Measurements from ENCODE around the gene PIMREG.

Gene PIMREG

GRCh38 chr17:6442775-6443174 is 1.5 kb upstream of the PIMREG start:
- Histone ChIP-seq H3K9ac (ENCODE audit: low read length) (no peak overlapping the region), H3K36me3 (ENCODE audit: control insufficient read depth, insufficient read depth, low read length, severe bottlenecking) (no peaks in the 10 kb centered on the region), H3K9me3 (ENCODE audit: control insufficient read depth, low read length) (no peaks in the 10 kb centered on the region), H3K4me1 (ENCODE audit: control insufficient read depth, insufficient read depth, low read length) (peaks cover 6% of the 10 kb centered on the region), H3K27me3 (replicated peaks; ENCODE audit: control insufficient read depth, insufficient read depth, low read length) (peaks cover 3% of the 10 kb centered on the region), H3K4me3 (ENCODE audit: low read length) (no peak overlapping the region)
- no peak for DNase-seq (ENCODE audit: low read depth)

- no peak for DNase-seq (ENCODE audit: low read depth)
- H3K27me3 ChIP-seq (replicated peaks; ENCODE audit: control insufficient read depth, insufficient read depth, low read length): no peaks in the 10 kb centered on the region
- H3K4me1 ChIP-seq (ENCODE audit: control insufficient read depth, insufficient read depth, low read length): peaks cover 6% of the 10 kb centered on the region
- H3K9me3 ChIP-seq (ENCODE audit: control insufficient read depth, low read length): no peaks in the 10 kb centered on the region
- H3K9ac ChIP-seq (ENCODE audit: low read length): peak overlapping the region; percentile 49
- peak overlapping the region; percentile 87 for H3K4me3 ChIP-seq (ENCODE audit: low read length)
- no peaks in the 10 kb centered on the region for H3K36me3 ChIP-seq (ENCODE audit: control insufficient read depth, insufficient read depth, low read length, severe bottlenecking)
Measured at GRCh38 chr17:6444571-6445335, 498 bp downstream of the PIMREG start.

- Histone ChIP-seq H3K27me3 (replicated peaks; ENCODE audit: control insufficient read depth, insufficient read depth, low read length) (no peaks in the 10 kb centered on the region), H3K36me3 (ENCODE audit: control insufficient read depth, insufficient read depth, low read length, severe bottlenecking) (no peaks in the 10 kb centered on the region), H3K4me3 (ENCODE audit: low read length) (no peak overlapping the region)
Measured at GRCh38 chr17:6446516-6447100, 2.4 kb downstream of the PIMREG start.

GRCh38 chr17:6448473-6448872 is 4.2 kb downstream of the PIMREG start:
- DNase-seq (ENCODE audit: low read depth): no peak
- no peaks in the 10 kb centered on the region for H3K27me3 ChIP-seq (replicated peaks; ENCODE audit: control insufficient read depth, insufficient read depth, low read length)
- H3K36me3 ChIP-seq (ENCODE audit: control insufficient read depth, insufficient read depth, low read length, severe bottlenecking): no peaks in the 10 kb centered on the region
- H3K4me1 ChIP-seq (ENCODE audit: control insufficient read depth, insufficient read depth, low read length): peaks cover 3% of the 10 kb centered on the region
- H3K9me3 ChIP-seq (ENCODE audit: control insufficient read depth, low read length): no peaks in the 10 kb centered on the region
- H3K4me3 ChIP-seq (ENCODE audit: low read length): no peak overlapping the region
- no peak overlapping the region for H3K9ac ChIP-seq (ENCODE audit: low read length)

More at GRCh38 chr17:6446516-6447100, 2.4 kb downstream of the PIMREG start:
- peaks cover 6% of the 10 kb centered on the region for H3K4me1 ChIP-seq (ENCODE audit: control insufficient read depth, insufficient read depth, low read length)
- no peak for DNase-seq (ENCODE audit: low read depth)
- no peak overlapping the region for H3K9ac ChIP-seq (ENCODE audit: low read length)
- H3K9me3 ChIP-seq (ENCODE audit: control insufficient read depth, low read length): no peaks in the 10 kb centered on the region

DNA sequence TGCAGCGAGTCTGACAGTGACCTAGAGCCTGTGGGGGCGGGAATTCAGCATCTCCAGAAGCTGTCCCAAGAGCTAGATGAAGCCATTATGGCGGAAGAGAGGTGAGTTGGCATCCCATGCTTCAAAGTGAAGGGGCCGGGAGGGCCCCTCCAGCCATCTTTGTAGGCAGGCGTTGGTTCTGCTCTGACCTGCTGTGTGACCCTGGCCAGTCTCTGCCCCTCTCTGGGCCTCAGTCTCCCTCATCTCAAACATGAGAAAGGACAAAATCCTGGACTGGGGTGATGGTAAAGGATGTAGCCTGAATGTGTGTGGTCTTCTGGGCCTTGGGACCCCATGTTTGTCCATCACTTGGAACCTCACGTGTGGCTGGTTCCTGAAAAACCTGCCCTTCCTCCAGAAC is 5.1 kb downstream of the PIMREG start:
- DNase-seq (ENCODE audit: low read depth): no peak
- no peak overlapping the region for H3K4me3 ChIP-seq (ENCODE audit: low read length)
- H3K9ac ChIP-seq (ENCODE audit: low read length): no peak overlapping the region
- no peaks in the 10 kb centered on the region for H3K9me3 ChIP-seq (ENCODE audit: control insufficient read depth, low read length)
- H3K36me3 ChIP-seq (ENCODE audit: control insufficient read depth, insufficient read depth, low read length, severe bottlenecking): no peaks in the 10 kb centered on the region
- H3K4me1 ChIP-seq (ENCODE audit: control insufficient read depth, insufficient read depth, low read length): no peaks in the 10 kb centered on the region
- H3K27me3 ChIP-seq (replicated peaks; ENCODE audit: control insufficient read depth, insufficient read depth, low read length): peaks cover under 1% of the 10 kb centered on the region

DNA sequence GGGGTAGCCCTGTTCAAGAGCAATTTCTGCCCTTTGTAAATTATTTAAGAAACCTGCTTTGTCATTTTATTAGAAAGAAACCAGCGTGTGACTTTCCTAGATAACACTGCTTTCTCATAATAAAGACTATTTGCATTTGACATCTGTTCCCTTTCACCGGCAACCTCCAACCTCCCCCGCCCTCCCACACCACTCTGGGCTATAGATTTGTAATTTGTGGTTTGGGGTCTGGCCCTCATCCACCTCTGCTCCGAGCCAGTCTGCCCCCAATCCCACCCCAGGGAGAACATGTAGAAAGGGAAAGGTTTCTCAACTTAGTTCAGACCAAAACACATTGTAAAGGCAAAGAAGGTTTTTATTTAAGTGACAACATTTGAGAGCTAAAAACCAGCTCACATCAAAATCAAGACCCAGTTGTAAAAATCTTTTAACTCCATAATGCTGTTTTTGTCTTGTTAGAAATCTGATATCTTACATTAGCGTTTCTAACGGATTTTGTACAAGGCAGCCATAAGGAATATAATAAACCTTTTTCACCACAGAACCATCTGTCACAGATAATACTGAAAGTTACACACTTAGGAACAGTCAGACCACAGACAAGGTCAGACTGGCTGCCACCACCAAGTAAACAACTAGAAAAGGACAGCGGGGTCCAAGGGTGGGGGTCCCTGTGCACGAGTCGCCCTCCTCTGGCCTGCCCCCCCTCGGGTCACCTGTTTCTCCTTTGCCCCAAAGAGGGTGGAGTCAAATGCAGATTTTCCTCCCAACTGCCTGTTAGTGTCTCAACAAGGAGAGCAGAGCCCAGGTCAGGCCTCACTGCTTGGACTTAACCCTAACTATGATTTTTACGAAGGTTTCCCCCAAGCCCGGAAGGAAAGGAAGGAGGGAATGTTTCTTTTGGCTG is 6.9 kb downstream of the PIMREG start:
- Histone ChIP-seq H3K9me3 (ENCODE audit: control insufficient read depth, low read length) (no peaks in the 10 kb centered on the region), H3K27me3 (replicated peaks; ENCODE audit: control insufficient read depth, insufficient read depth, low read length) (peaks cover 12% of the 10 kb centered on the region), H3K4me1 (ENCODE audit: control insufficient read depth, insufficient read depth, low read length) (peaks cover 4% of the 10 kb centered on the region), H3K9ac (ENCODE audit: low read length) (no peak overlapping the region), H3K36me3 (ENCODE audit: control insufficient read depth, insufficient read depth, low read length, severe bottlenecking) (no peaks in the 10 kb centered on the region), H3K4me3 (ENCODE audit: low read length) (no peak overlapping the region)
- no peak for DNase-seq (ENCODE audit: low read depth)

DNA sequence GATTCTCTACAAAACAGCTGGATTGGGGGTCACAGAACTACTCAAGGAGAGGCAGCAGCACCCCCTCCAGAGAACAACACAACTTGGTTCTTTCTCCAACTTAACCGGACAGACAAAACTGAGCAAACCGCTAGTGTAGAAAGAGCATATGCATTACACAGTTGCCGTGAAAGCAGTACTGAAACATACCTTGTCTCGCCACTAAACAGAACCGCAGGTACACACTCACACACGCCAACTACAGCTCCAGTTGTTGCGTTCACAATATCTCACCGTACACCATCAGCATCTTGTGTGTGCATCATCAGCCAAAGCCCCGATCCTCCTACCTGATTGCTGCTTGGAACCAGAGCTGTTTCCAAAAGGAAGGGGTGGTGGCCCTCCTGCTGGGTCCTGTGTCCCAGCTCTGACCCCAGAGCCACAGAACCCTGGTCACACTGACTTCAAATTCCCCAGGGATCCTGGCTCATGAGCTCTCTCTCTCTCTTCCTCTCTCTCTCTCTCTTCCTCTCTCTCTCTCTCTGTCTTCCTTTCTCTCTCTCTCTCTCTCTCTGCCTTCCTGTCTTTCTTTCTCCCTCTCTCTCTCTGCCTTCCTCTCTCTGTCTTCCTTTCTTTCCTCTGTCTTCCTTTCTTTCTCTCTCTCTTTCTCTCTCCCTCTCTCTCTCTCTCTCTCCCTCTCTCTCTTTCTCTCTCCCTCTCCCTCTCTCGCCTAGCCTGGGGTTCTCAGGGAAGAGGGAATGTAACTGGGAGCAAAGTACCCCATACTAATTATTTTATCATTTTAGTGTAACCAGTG is 8.4 kb downstream of the PIMREG start:
- no peak overlapping the region for H3K4me3 ChIP-seq (ENCODE audit: low read length)
- peaks cover 11% of the 10 kb centered on the region for H3K4me1 ChIP-seq (ENCODE audit: control insufficient read depth, insufficient read depth, low read length)
- no peaks in the 10 kb centered on the region for H3K36me3 ChIP-seq (ENCODE audit: control insufficient read depth, insufficient read depth, low read length, severe bottlenecking)
- H3K9me3 ChIP-seq (ENCODE audit: control insufficient read depth, low read length): no peaks in the 10 kb centered on the region
- H3K27me3 ChIP-seq (replicated peaks; ENCODE audit: control insufficient read depth, insufficient read depth, low read length): peaks cover 17% of the 10 kb centered on the region
- H3K9ac ChIP-seq (ENCODE audit: low read length): no peak overlapping the region
- DNase-seq (ENCODE audit: low read depth): no peak

GRCh38 chr17:6453279-6454024 is 9.2 kb downstream of the PIMREG start:
- no peaks in the 10 kb centered on the region for H3K9me3 ChIP-seq (ENCODE audit: control insufficient read depth, low read length)
- H3K4me3 ChIP-seq (ENCODE audit: low read length): no peak overlapping the region
- peaks cover 17% of the 10 kb centered on the region for H3K27me3 ChIP-seq (replicated peaks; ENCODE audit: control insufficient read depth, insufficient read depth, low read length)
- no peak for DNase-seq (ENCODE audit: low read depth)
- H3K9ac ChIP-seq (ENCODE audit: low read length): no peak overlapping the region
- no peaks in the 10 kb centered on the region for H3K36me3 ChIP-seq (ENCODE audit: control insufficient read depth, insufficient read depth, low read length, severe bottlenecking)
- peaks cover 11% of the 10 kb centered on the region for H3K4me1 ChIP-seq (ENCODE audit: control insufficient read depth, insufficient read depth, low read length)

DNA sequence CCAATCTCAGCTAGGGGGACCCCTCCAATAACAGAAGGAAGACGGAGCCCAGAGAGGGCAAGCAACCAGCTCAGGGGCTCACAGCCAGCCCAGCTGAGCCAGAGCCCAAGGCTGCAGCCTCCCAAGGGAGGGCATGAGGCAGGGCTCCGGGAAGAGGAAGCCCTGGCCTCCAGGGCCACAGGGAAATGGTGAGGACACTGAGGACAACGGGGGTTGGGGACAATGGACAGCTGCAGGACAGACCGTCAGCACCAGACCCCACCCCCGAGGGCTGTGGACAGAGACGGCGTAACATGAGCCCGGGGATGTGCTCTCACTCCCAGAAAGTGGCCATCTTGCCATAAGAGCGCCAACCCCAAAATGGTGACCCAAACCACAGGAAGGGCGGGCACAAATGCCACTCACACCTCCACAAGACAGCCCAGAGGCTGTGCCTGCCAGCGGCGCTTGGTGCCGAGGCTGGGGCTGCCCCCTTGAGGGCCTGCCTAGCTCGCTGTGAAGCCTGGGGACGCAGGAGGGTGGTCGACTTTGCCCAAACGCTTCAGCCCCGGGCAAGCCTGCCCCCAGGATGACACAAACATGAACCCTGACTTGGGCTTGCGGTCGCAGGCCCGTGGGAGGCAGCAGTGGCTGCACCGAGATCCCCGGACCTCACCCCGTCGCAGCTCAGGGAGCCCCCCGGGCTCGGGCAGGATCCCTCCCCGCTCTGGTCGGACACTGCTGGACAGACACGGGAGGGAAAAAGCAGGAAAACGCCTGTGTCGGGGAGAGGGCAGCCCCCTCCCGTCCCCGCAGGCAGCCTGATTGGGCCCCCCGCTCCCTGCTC is 10.5 kb downstream of the PIMREG start:
- no peak for DNase-seq (ENCODE audit: low read depth)
- no peaks in the 10 kb centered on the region for H3K9me3 ChIP-seq (ENCODE audit: control insufficient read depth, low read length)
- no peak overlapping the region for H3K4me3 ChIP-seq (ENCODE audit: low read length)
- peaks cover 11% of the 10 kb centered on the region for H3K4me1 ChIP-seq (ENCODE audit: control insufficient read depth, insufficient read depth, low read length)
- peaks cover 17% of the 10 kb centered on the region for H3K27me3 ChIP-seq (replicated peaks; ENCODE audit: control insufficient read depth, insufficient read depth, low read length)
- H3K36me3 ChIP-seq (ENCODE audit: control insufficient read depth, insufficient read depth, low read length, severe bottlenecking): no peaks in the 10 kb centered on the region
- no peak overlapping the region for H3K9ac ChIP-seq (ENCODE audit: low read length)

GRCh38 chr17:6455321-6455705 is 11.1 kb downstream of the PIMREG start:
- Histone ChIP-seq H3K4me1 (ENCODE audit: control insufficient read depth, insufficient read depth, low read length) (peaks cover 11% of the 10 kb centered on the region), H3K36me3 (ENCODE audit: control insufficient read depth, insufficient read depth, low read length, severe bottlenecking) (no peaks in the 10 kb centered on the region), H3K4me3 (ENCODE audit: low read length) (no peak overlapping the region), H3K9ac (ENCODE audit: low read length) (no peak overlapping the region), H3K27me3 (replicated peaks; ENCODE audit: control insufficient read depth, insufficient read depth, low read length) (peaks cover 17% of the 10 kb centered on the region), H3K9me3 (ENCODE audit: control insufficient read depth, low read length) (no peaks in the 10 kb centered on the region)
- peak; percentile 15 for DNase-seq (ENCODE audit: low read depth)

All from adipocyte (in vitro differentiated cells).